ENCODE results near the gene REEP6. TPM values are rescaled to one million over a fixed set of nuclear protein-coding genes. Genes with fewer than 3 reads are reported as not detected.
A peak's percentile ranks its signal among the peaks of the same experiment; 100 is the strongest.

The REEP6 gene
- total RNA-seq, 1 donor from 2014 or later: 1.4 TPM

- intact Hi-C loops (cut with micrococcal nuclease): no loop called here
- Mint-ChIP-seq H3K27me3 (ENCODE audit: insufficient read depth) (peaks cover 16% of the 10 kb centered on the region), H3K36me3 (ENCODE audit: low read depth) (peaks cover 2% of the 10 kb centered on the region), H3K4me1 (ENCODE audit: low read depth) (peaks cover 6% of the 10 kb centered on the region), H3K27ac (no peak overlapping the region), H3K4me3 (no peak overlapping the region), H3K9me3 (peaks cover 4% of the 10 kb centered on the region)
- DNase-seq (ENCODE audit: low spot score): no peak
These were observed 13.2 kb downstream of the REEP6 start for GRCh38 chr19:1503925-1504773.

- Mint-ChIP-seq H3K36me3 (ENCODE audit: low read depth) (peaks cover 2% of the 10 kb centered on the region), H3K27ac (no peak overlapping the region), H3K9me3 (peaks cover 4% of the 10 kb centered on the region), H3K4me3 (no peak overlapping the region), H3K4me1 (ENCODE audit: low read depth) (peaks cover 6% of the 10 kb centered on the region), H3K27me3 (ENCODE audit: insufficient read depth) (peaks cover 19% of the 10 kb centered on the region)
- DNase-seq (ENCODE audit: low spot score): no peak
- intact Hi-C loops (cut with micrococcal nuclease): no loop called here
These were observed 14.0 kb downstream of the REEP6 start for GRCh38 chr19:1505012-1505411.

- H3K27ac Mint-ChIP-seq: peak overlapping the region; percentile 10
- no peak for DNase-seq (ENCODE audit: low spot score)
- intact Hi-C loops (cut with micrococcal nuclease): no loop called here
- H3K36me3 Mint-ChIP-seq (ENCODE audit: low read depth): peaks cover 2% of the 10 kb centered on the region
- peaks cover 26% of the 10 kb centered on the region for H3K27me3 Mint-ChIP-seq (ENCODE audit: insufficient read depth)
- no peak overlapping the region for H3K4me3 Mint-ChIP-seq
- H3K9me3 Mint-ChIP-seq: peaks cover 4% of the 10 kb centered on the region
- H3K4me1 Mint-ChIP-seq (ENCODE audit: low read depth): peaks cover 6% of the 10 kb centered on the region
These were observed 15.3 kb downstream of the REEP6 start for GRCh38 chr19:1505991-1506881.

- Mint-ChIP-seq H3K4me1 (ENCODE audit: low read depth) (peaks cover 6% of the 10 kb centered on the region), H3K27ac (no peak overlapping the region), H3K36me3 (ENCODE audit: low read depth) (peaks cover 2% of the 10 kb centered on the region), H3K27me3 (ENCODE audit: insufficient read depth) (peaks cover 26% of the 10 kb centered on the region), H3K4me3 (no peak overlapping the region), H3K9me3 (peaks cover 4% of the 10 kb centered on the region)
- intact Hi-C loops (cut with micrococcal nuclease): loop anchor here (1.0 kb wide), 1 partner anchor 28 kb away; the partner anchor contains the start of gene C19orf25
- DNase-seq (ENCODE audit: low spot score): no peak
These were observed 16.2 kb downstream of the REEP6 start for GRCh38 chr19:1507192-1507660.

- intact Hi-C loops (cut with micrococcal nuclease): loop anchor here (1.0 kb wide), 2 partner anchors 18 to 29 kb away; partner anchors contain the start of genes C19orf25 and PCSK4
- Mint-ChIP-seq H3K27me3 (ENCODE audit: insufficient read depth) (peaks cover 22% of the 10 kb centered on the region), H3K4me1 (ENCODE audit: low read depth) (peaks cover 6% of the 10 kb centered on the region)
These were observed 17.0 kb downstream of the REEP6 start for GRCh38 chr19:1507763-1508506.

GRCh38 chr19:1508507-1508856, 17.5 kb downstream of the REEP6 start:
- no peak for DNase-seq (ENCODE audit: low spot score)
- Mint-ChIP-seq H3K9me3 (peaks cover 4% of the 10 kb centered on the region), H3K4me1 (ENCODE audit: low read depth) (peaks cover 6% of the 10 kb centered on the region), H3K27ac (no peak overlapping the region), H3K4me3 (no peak overlapping the region), H3K36me3 (ENCODE audit: low read depth) (peaks cover 2% of the 10 kb centered on the region), H3K27me3 (ENCODE audit: insufficient read depth) (peaks cover 20% of the 10 kb centered on the region)
- intact Hi-C loops (cut with micrococcal nuclease): loop anchor here (1.0 kb wide), 1 partner anchor 18 kb away; the partner anchor contains the start of gene PCSK4

More at GRCh38 chr19:1507763-1508506, 17.0 kb downstream of the REEP6 start:
- Mint-ChIP-seq H3K4me3 (peak overlapping the region; percentile 80), H3K9me3 (peaks cover 4% of the 10 kb centered on the region), H3K27ac (peak overlapping the region; percentile 77), H3K36me3 (ENCODE audit: low read depth) (peaks cover 2% of the 10 kb centered on the region)
- peak; percentile 82 for DNase-seq (ENCODE audit: low spot score)

- peaks cover 2% of the 10 kb centered on the region for H3K36me3 Mint-ChIP-seq (ENCODE audit: low read depth)
- H3K27me3 Mint-ChIP-seq (ENCODE audit: insufficient read depth): peaks cover 17% of the 10 kb centered on the region
- peaks cover 6% of the 10 kb centered on the region for H3K4me1 Mint-ChIP-seq (ENCODE audit: low read depth)
- peaks cover 4% of the 10 kb centered on the region for H3K9me3 Mint-ChIP-seq
- no peak overlapping the region for H3K4me3 Mint-ChIP-seq
- H3K27ac Mint-ChIP-seq: no peak overlapping the region
- DNase-seq (ENCODE audit: low spot score): no peak
- intact Hi-C loops (cut with micrococcal nuclease): loop anchor here (5.0 kb wide), 1 partner anchor 233 kb away; the partner anchor contains the start of gene FAM174C
These were observed 18.8 kb downstream of the REEP6 start for GRCh38 chr19:1509602-1510441.

- H3K9me3 Mint-ChIP-seq: peaks cover 4% of the 10 kb centered on the region
- H3K36me3 Mint-ChIP-seq (ENCODE audit: low read depth): peaks cover 2% of the 10 kb centered on the region
- H3K27ac Mint-ChIP-seq: no peak overlapping the region
- intact Hi-C loops (cut with micrococcal nuclease): loop anchor here (5.0 kb wide), 1 partner anchor 233 kb away; the partner anchor contains the start of gene FAM174C
- H3K4me1 Mint-ChIP-seq (ENCODE audit: low read depth): peaks cover 6% of the 10 kb centered on the region
- DNase-seq (ENCODE audit: low spot score): no peak
- no peak overlapping the region for H3K4me3 Mint-ChIP-seq
- H3K27me3 Mint-ChIP-seq (ENCODE audit: insufficient read depth): peaks cover 16% of the 10 kb centered on the region
These were observed 19.4 kb downstream of the REEP6 start for GRCh38 chr19:1510442-1510806.

- Mint-ChIP-seq H3K4me1 (ENCODE audit: low read depth) (peaks cover 6% of the 10 kb centered on the region), H3K4me3 (no peak overlapping the region), H3K27me3 (ENCODE audit: insufficient read depth) (peaks cover 16% of the 10 kb centered on the region), H3K36me3 (ENCODE audit: low read depth) (peaks cover 2% of the 10 kb centered on the region), H3K9me3 (peaks cover 4% of the 10 kb centered on the region), H3K27ac (no peak overlapping the region)
- no peak for DNase-seq (ENCODE audit: low spot score)
- intact Hi-C loops (cut with micrococcal nuclease): loop anchor here (5.0 kb wide), 1 partner anchor 234 kb away; the partner anchor contains the start of gene FAM174C
These were observed 19.8 kb downstream of the REEP6 start for GRCh38 chr19:1510807-1511206.

GRCh38 chr19:1511318-1512317, 20.6 kb downstream of the REEP6 start:
- intact Hi-C loops (cut with micrococcal nuclease): loop anchor here (2.0 to 5.0 kb wide), 2 partner anchors 67 to 234 kb away; partner anchors contain the start of gene FAM174C
- peaks cover 16% of the 10 kb centered on the region for H3K27me3 Mint-ChIP-seq (ENCODE audit: insufficient read depth)
- no peak for DNase-seq (ENCODE audit: low spot score)
- peak overlapping the region; percentile 71 for H3K4me3 Mint-ChIP-seq
- H3K9me3 Mint-ChIP-seq: peaks cover 4% of the 10 kb centered on the region
- H3K4me1 Mint-ChIP-seq (ENCODE audit: low read depth): peaks cover 6% of the 10 kb centered on the region
- H3K36me3 Mint-ChIP-seq (ENCODE audit: low read depth): peaks cover 2% of the 10 kb centered on the region
- no peak overlapping the region for H3K27ac Mint-ChIP-seq

All from activated T-helper 1 cell treated with anti-CD3 and anti-CD28 coated beads, Interleukin-12 subunit alpha, Interleukin-12 subunit beta, Interleukin-2, Interleukin-4 antibody, amounts not matched to agents 30 ng/mL and 10 ng/mL and 1 ng/mL, durations not matched to agents 14 hours and 24 hours and 36 hours (primary cell).